DND-41 (cell line): ENCODE data around the gene ARHGAP15.

Experiments
- EZH2 ChIP-seq: IDR thresholded peaks from 3 replicates; pipeline ENCODE4 v1.6.1; 2012; ENCODE audit warnings: borderline replicate concordance, low read depth, mild to moderate bottlenecking, moderate library complexity, low read length, inconsistent platforms; ENCODE audit not compliant: severe bottlenecking
- TF ChIP-seq, protein P1 (sequence below): IDR thresholded peaks from 2 replicates; pipeline ENCODE4 v1.5.1; 2012; ENCODE audit warnings: borderline replicate concordance, low read length, moderate library complexity, mild to moderate bottlenecking; ENCODE audit not compliant: poor library complexity, severe bottlenecking; ENCODE audit errors: extremely low read depth

DNA sequence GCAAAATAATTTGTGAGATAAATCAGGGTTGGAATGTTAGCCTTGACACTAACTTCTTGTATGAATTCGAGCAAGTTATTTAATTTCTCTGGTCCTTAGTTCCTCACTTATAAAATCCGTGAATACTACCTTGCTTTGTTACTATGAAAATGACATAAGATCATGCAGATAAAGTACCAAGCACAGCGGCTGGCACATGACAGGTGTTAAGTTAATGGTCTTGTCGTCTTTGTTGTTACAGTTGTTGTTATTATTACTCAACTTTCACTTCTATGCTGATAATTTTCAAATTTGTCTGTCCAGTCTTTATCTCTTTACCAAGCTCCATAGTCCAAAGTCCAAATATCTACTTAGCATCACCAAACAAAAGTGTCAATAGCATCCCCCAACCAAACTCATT is 482.1 kb downstream of the ARHGAP15 start:
- TF ChIP-seq, protein P1, sequence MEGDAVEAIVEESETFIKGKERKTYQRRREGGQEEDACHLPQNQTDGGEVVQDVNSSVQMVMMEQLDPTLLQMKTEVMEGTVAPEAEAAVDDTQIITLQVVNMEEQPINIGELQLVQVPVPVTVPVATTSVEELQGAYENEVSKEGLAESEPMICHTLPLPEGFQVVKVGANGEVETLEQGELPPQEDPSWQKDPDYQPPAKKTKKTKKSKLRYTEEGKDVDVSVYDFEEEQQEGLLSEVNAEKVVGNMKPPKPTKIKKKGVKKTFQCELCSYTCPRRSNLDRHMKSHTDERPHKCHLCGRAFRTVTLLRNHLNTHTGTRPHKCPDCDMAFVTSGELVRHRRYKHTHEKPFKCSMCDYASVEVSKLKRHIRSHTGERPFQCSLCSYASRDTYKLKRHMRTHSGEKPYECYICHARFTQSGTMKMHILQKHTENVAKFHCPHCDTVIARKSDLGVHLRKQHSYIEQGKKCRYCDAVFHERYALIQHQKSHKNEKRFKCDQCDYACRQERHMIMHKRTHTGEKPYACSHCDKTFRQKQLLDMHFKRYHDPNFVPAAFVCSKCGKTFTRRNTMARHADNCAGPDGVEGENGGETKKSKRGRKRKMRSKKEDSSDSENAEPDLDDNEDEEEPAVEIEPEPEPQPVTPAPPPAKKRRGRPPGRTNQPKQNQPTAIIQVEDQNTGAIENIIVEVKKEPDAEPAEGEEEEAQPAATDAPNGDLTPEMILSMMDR = no peak
- TF ChIP-seq EZH2 = no peak
